ENCODE measurements around the gene CMPK2. TPM values are rescaled to one million over a fixed set of nuclear protein-coding genes. Genes with fewer than 3 reads are reported as not detected.
A peak's percentile ranks its signal among the peaks of the same experiment; 100 is the strongest.
"Not testable (repeated sequence)": the region's sequence is repeated elsewhere in the genome, so short reads cannot be mapped to it uniquely, and the experiment has no call there.

The CMPK2 gene, protein sequence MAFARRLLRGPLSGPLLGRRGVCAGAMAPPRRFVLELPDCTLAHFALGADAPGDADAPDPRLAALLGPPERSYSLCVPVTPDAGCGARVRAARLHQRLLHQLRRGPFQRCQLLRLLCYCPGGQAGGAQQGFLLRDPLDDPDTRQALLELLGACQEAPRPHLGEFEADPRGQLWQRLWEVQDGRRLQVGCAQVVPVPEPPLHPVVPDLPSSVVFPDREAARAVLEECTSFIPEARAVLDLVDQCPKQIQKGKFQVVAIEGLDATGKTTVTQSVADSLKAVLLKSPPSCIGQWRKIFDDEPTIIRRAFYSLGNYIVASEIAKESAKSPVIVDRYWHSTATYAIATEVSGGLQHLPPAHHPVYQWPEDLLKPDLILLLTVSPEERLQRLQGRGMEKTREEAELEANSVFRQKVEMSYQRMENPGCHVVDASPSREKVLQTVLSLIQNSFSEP
- total RNA-seq: 2.9 TPM

DNA sequence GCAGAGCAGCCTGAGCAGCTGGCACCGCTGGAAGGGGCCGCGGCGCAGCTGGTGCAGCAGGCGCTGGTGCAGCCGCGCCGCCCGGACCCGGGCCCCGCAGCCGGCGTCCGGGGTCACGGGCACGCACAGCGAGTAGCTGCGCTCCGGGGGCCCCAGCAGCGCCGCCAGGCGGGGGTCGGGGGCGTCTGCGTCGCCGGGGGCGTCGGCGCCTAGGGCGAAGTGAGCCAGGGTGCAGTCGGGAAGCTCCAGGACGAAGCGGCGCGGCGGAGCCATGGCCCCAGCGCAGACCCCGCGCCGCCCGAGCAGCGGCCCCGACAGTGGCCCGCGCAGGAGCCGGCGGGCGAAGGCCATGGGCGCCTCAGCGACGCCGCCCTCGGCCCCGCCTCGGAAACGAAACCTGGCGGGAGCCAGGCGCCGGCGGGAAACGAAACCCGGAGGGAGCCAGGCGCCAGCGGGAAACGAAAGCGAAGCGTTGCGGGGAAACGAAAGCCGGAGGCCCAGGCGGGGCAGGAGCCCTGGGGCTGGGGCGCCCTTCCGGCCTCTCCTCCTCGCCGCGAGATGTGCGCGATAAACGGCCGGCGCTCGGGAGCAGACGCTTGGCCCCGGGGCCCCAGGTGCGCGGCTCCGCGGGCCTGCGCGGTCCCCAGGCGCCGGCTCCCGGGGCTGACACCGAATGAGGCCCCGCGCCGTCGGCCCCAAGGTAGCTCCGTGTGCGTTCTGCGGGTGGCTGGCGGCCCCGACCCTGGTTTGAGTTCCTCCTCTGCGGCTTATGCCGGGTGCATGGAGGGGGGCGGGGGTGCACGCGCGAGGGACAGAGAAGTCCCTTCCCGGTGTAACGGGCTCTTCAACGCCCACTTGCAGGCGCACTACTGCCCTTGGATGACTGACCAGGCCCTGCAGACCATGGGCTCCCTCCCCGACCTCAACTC is at the start of gene CMPK2:
CMPK2 (minus strand) TSS at position 562 of the 929 bp plus-strand sequence; CDS start at position 351, 211 bp downstream.
- DNase-seq (ENCODE audit: low spot score): peak; percentile 62

DNA sequence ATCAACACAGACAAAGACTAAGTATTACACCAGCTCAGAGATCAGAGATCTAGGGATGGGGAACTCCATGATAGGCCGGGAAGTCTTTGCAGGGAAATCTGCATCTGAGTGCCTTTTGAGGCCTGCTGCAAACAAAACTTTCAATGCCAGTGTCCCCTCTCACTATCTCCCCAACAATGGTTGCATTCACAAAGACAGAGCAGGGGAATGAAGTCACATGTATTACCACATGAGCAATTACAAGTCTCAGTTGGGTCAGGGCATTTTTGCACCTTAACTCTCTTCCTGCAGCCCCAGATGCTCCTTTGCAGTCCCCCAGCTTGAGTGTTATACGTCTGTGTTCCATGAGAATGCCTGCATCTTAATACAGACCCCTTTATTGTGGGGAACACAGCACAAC is 49.7 kb upstream of the CMPK2 start:
- no peak for DNase-seq (ENCODE audit: low spot score)

DNA sequence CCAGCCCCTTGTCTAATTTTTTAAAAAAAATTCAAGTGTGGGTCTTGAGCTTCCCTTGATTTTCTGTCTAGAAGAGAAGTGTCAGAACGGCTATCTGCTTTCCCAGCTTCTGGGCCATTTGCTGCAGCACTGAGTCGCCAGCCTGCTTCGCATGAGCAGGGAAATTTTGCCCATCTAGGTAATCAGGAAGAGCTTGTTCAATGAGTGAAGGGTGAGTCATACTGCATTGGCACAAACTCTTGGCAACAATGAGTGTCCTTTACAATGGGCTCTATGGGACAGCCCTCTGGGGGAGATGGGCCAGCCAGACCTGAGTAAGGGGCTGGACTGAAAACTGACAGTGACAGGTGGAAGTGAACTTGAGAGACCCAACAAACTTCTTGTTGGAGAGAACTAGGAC is 49.1 kb upstream of the CMPK2 start:
- no peak for DNase-seq (ENCODE audit: low spot score)

DNA sequence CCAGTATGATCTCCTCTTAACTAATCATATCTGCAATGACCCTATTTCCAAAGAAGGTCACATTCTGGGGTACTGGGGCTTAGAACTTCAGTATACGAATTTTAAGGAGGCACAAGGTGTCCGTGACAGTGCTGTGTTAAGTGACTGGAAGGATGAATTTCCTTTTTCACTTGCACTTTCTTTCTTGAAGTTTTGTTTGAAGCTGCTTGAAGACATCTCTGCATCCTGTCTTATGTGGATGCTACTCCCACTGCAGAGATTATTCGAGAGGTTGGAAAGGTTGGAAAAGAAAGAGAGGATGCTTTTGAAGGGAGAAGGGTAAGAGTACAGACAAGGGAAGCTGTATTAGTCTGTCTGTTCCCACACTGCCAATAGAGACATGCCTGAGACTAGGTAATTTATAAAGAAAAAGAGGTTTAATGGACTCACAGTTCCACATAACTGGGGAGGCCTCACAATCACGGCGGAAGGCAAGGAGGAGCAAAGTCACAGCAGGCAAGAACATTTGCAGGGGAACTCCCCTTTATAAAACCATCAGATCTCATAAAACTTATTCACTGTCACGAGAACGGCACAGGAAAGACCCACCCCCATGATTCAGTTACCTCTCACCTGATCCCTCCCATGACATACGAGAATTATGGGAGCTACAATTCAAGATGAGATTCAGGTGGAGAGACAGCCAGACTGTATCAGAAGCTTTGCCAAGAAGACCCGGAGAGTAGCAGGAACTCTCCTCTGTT is 47.9 kb upstream of the CMPK2 start:
- DNase-seq (ENCODE audit: low spot score): no peak

DNA sequence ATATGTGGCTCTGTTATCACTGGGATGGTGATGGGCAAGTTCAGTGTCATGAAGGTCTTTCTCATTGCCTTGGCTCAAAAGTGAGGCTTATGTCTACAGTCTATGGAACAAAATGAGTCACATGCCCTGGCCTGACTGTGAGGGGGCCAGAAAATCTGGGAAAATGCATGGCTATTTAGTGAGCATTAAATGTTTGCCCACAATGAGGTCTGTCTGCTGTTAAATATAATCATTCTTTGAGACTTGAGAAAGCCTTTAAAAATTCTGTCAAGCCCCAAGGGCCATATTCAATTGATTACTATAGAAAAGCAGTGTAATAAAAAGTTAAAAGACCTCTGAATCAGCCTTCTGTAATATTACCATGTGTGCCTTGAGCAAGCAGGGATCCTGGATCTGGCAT is 46.0 kb upstream of the CMPK2 start:
- DNase-seq (ENCODE audit: low spot score): no peak

DNA sequence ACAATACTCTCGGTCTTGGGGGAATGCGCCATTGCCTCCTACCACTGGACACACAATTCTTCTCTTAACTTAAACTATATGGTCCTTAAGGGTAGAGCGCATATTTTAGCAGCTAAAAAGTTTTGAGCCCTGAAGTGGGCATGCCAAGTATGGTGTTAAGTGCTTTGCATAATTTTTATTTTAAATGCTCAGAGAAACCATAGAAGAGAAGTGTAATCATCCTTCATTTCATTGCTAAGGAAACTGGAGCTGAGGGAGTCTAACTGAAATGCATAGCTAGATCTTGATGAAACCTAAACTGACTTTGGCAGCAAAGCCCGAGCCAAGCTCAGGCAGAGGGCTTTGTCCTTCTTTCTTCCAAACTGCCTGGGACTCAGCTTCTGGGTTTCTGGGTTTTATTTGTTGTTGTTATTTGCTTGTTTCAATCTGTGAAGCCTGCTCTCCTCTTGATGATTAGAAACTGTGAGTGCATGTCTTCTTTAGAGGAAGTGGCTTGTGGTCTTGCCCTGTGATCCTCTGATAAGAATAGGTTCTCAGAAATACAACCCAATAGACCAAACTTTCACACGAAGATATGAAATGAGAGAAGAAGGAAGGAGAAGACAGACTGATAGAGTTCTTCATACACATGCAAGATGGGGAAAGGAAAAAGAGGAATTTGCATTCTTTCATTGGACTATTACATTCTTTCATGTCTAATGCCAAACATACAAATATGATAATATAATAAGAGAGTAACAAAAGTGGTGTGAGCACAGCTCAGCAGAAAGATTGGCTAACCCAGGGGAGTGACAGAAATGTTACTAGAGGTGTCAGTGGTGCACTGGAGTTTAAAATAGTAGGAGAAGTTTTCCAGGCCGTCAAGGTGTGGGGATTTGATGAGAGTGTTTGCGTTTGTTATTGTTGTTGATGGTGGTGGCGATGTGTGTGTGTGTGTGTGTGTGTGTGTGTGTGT is 44.0 kb upstream of the CMPK2 start:
- no peak for DNase-seq (ENCODE audit: low spot score)

DNA sequence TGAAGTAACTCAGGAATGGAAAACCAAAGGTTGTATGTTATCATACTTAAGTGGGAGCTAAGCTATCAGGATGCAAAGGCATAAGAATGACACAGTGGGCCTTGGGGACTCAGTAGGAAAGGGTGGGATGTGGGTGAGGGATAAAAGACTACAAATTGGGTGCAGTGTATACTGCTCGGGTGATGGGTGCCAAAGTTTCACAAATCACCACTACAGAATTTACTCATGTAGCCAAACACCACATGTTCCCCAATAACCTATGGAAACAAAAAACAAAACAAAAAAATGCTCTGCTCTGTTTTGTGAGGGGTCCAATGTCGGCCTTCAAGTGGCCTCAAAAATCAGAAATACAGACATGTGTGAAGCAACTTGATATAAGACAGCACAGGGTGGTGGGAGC is 42.6 kb upstream of the CMPK2 start:
- DNase-seq (ENCODE audit: low spot score): no peak

DNA sequence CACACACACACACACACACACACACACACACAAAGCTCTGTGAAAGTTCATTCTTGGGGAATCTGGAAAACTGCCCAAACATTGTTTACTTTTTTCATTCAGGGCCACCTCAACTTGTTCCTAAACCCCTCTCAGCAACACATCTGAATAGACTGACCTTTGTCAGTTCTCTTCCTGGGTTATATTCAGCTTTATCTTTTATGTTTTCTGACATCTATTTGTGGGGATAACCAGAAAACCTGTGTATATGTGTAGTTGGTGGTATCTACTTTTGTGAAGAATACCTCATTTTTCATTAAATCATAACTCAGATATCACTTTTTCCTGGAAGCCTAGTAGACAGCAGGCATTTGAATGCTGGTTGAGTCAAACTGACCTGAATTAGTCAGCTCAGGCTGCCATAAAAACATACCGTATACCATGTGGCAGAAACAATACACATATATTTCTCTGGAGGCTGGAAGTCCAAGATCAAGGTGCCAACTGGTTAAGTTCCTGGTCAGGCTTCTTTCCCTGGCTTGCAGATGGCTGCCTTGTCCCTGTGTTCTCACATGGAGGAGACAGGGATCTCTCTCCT is 40.5 kb upstream of the CMPK2 start:
- no peak for DNase-seq (ENCODE audit: low spot score)

DNA sequence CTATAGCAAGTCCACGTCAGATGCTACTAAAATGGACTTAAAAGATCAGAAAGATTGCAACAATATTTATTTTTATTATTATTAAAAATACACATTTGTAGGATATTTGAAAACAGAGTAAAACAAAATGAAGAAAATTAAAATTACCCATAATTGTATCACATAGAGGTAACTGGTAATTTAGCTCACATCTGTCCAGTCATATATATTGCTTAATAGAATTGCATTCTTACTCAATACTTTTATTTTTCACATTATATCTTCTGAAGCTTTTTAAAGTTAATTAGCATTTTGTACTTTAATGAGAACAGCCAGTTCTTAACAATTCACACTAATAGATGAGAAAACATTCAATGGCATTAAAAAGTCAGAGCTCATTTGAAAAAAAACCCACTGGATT is 40.0 kb upstream of the CMPK2 start:
- DNase-seq (ENCODE audit: low spot score): no peak

DNA sequence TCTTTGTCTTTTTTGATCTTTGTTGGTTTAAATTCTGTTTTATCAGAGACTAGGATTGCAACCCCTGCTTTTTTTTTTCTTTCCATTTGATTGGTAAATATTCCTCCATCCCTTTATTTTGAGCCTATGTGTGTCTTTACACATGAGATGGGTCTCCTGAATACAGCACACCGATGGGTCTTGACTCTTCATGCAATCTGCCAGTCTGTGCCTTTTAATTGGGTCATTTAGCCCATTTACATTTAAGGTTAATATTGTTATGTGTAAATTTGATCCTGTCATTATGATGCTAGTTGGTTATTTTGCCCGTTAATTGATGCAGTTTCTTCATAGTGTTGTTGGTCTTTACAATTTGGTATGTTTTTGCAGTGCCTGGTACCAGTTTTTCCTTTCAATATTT is 36.9 kb upstream of the CMPK2 start:
- DNase-seq (ENCODE audit: low spot score): not testable (repeated sequence)

DNA sequence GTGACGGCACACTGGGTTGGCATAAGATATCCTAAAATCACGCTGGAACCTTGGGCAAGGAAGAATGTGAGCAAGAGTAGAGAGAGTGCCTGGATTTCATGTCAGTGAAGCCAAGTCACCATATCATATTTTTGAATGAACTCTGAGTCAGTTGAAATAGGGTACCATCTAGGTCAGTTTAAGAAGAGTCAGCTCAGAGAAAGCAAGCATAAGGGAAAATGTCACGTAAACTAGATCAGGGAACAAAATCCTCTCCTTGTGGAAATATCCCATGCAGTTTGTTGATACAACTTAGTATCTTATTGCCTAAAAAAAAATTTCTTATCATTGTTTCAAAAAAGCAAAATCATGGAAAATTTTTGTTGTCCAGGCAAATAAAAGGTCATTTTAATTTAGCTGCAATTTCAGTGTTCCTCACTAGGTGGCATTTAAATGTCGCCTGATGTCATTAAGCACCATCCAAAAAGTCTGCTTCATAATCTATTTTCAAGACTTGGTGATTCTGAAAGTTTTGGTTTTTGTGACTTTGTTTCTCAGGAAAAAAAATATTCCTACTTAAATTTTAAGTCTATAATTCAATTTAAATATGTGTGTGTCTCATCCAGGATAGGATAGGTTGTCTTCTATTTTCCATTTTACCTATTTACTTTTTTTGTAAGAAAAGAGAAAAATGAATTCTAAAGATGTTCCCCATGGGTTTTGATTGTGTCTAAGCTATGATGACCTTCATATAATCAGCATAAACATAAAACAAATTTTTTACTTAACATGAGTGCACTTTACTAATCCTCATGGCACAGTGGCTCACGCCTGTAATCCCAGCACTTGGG is 31.4 kb upstream of the CMPK2 start:
- no peak for DNase-seq (ENCODE audit: low spot score)

DNA sequence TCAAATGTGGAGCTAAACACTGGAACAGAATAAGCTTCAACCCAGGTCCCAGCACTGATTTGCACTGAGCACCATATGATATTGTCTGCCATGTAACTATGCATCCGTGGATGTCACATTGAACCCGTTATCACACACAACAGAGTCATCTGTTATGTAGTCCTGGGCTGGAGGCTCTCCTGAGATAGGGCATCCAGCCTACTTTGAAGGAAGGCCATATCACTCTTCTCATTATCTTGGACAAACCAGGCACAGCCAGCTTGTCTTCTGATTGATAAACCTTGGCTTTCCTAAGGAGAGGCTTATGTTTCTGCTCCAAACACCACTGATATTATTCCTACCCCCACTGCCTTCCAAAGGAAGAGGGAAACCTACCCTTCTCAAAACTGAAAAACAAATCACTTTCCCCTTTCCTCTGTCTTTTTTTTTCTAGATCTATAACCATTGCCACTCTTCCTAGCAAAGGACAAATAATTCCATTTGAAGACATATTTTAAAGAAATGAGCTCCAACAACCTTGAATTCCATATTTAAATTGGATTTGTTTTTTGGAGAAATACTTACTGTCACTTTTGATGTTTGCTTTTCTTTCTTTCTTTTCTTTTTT is 28.3 kb upstream of the CMPK2 start:
- DNase-seq (ENCODE audit: low spot score): no peak

DNA sequence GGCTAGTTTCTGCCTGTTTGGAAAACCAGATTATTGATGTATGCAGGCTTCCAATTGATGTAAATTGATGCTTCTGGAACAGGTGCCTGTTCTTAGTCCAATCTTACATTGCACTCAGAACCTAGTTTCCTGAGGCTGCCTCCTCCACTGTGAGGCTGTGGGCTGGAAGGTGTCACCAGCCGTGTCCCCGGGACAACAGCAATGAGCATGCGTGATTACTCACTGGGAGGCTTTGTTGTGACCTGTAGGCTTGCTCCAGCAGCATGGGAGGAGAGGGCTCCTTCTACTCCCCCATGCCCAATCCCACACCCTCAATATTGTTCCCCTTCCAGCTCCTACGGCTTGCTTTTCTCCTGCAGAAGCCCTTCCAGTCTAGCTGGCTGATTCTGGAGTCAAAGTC is 23.0 kb upstream of the CMPK2 start:
- no peak for DNase-seq (ENCODE audit: low spot score)

DNA sequence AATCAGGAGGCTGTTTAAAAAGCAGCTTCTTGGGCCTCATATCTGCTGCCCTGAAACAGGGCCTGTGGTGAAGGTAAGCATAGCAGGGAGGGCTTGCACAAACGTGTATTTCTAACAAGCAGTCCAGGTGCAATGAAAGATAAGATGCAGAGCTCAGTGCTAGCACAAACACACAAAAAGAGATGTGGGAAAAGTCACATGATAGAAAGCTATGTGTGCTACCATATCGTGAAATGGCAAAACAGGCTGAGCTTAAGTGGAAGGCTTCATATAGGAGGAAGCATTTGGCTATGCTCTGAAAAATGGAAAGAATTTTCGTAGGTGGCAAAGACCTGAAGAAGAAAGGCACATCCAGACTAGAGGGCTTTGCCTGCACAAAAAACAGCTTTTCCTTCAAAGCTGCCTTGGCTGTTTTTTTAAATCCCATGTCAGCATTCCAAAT is 22.1 kb upstream of the CMPK2 start:
- no peak for DNase-seq (ENCODE audit: low spot score)

DNA sequence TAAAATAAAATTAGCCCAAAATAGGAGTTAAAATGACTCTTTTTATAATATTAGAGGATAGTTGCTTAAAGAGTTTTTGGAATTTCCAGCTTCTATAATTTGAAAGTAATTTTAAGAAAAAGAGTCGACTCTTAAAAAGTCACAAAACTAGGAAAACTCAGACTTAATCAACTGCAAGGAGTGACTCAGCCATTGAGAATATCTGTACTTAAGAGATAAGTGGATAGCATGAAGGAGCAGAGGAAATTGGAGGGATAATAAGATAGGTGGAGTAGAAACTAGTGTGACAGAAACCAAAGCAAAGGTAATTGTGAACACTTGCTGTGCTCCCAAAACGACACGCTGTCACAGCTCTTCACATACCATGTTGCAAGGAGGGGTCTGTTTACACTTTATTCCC is 20.3 kb upstream of the CMPK2 start:
- no peak for DNase-seq (ENCODE audit: low spot score)

DNA sequence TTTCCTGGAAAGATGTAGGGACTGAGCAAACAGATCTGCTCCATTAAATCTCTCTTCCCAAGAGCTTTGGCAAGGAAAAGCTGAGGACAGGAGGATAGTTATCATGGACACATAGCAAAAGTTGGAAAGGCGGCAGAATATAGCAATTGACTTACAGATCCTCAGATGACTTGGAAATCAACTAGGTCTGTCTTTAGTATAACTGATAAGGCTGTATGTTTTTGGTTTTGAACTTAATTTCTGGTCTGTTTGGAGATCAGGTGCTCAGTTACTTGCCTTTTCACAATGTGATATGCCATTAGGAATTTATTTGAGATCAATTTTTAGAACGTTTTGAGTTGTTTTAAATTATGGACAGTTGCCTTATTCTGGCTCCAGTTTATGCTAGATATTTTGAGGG is 19.8 kb upstream of the CMPK2 start:
- DNase-seq (ENCODE audit: low spot score): no peak

DNA sequence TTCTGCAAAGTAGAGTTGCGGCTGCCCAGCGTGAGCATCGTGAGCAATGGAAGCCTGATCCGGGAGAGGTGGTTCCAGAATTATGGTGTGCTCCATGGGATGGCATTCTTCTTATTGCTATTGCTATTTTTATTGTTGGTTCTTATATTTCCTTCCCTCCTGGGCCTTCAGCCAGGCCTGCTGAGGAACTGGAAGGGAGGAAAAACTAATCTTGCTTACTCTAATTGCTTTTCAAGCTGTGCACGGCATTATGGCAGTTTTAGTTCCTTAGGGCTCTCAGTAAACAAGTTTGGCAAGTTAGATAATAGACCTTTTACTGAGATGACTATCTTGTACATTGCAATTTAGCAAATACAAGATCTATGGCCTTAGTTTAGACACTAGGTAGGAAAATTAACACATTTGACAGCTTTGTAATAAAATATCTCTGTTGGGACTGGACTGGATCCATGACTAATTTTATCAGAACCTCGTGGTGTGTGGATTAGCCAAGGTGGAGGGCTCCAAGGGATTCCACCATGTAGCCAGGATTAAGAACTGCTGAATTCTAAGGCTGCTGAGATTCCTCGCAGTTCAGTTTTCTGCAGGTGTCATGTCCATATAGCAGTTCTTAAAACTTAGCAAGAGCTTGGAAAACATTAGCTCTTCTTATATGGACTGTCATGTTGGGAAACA is 17.9 kb upstream of the CMPK2 start:
- no peak for DNase-seq (ENCODE audit: low spot score)

DNA sequence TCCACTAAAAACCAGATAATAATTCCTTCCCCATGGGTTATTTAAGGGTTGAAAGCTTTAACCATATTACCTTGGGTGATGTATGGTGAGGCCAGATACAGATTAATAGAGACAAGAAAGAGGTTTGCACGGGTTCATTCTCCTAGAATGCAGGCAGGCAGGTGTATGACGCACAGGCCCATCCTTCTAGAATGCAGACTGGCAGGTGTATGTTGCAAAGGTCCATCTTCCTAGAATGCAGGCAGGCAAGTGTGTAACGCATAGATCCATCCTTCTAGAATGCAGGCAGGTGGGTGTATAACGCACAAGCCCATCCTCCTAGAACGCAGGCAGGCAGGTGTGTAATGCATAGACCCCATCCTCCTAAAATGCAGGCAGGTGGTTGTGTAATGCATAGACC is 15.8 kb upstream of the CMPK2 start:
- no peak for DNase-seq (ENCODE audit: low spot score)

DNA sequence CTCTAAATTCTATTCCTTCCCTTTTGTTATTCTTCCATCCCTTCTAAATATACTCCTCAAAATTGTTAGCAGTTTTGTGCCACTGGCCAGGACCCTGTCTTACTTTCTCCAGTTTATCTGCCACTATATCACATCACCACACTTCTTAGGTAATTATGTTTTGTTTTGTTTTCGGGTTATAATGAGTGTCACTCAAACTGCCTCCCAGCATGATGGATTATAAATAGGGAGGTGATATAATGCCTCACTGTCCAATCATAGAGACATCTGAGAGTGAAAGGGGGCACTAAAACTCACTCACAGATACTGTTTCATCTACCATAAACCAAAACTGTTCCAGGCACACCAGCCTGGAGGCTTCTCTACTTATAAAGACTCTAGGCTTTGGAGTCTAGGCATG is 15.3 kb upstream of the CMPK2 start:
- no peak for DNase-seq (ENCODE audit: low spot score)
